GM12864 (cell line): ENCODE measurements around the gene BRAF.
"Not testable (repeated sequence)": the region's sequence is repeated elsewhere in the genome, so short reads cannot be mapped to it uniquely, and the experiment has no call there.

ENCODE experiments used
- DNase-seq: peaks from one replicate; pipeline ENCODE4 v3.0.0-alpha.2; 2011; ENCODE audit warnings: low read depth
- H3K4me3 ChIP-seq: 2 replicates; pipeline ENCODE4 v1.5.1; 2011; ENCODE audit warnings: mild to moderate bottlenecking, low read depth, low read length, control low read depth
- CTCF ChIP-seq: IDR thresholded peaks from 2 replicates; pipeline ENCODE4 v1.5.1; 2011; ENCODE audit warnings: low read depth, mild to moderate bottlenecking, moderate library complexity, low read length, control low read depth, inconsistent platforms; ENCODE audit errors: missing control alignments

BRAF gene

GRCh38 chr7:140696024-140696679 lies 228.6 kb downstream of the BRAF start:
- TF ChIP-seq CTCF: no peak
- H3K4me3 ChIP-seq: peak overlapping the region; percentile 94
- peak; percentile 56 for DNase-seq

- H3K4me3 ChIP-seq: no peak overlapping the region
- DNase-seq: no peak
- TF ChIP-seq CTCF: no peak
Observed at GRCh38 chr7:140695381-140695780, 229.3 kb downstream of the BRAF start.

GRCh38 chr7:140694592-140694991 lies 230.1 kb downstream of the BRAF start:
- no peak for DNase-seq
- no peak overlapping the region for H3K4me3 ChIP-seq
- no peak for TF ChIP-seq CTCF

- H3K4me3 ChIP-seq, DNase-seq: not testable (repeated sequence)
Observed at GRCh38 chr7:140693849-140694248, 230.9 kb downstream of the BRAF start.

- no peak for TF ChIP-seq CTCF
- no peak overlapping the region for H3K4me3 ChIP-seq
- DNase-seq: no peak
Observed at GRCh38 chr7:140691376-140692045, 233.2 kb downstream of the BRAF start.

GRCh38 chr7:140689199-140690152 lies 235.3 kb downstream of the BRAF start:
- DNase-seq: no peak
- no peak for TF ChIP-seq CTCF
- no peak overlapping the region for H3K4me3 ChIP-seq

- no peak for DNase-seq
- TF ChIP-seq CTCF: no peak
- H3K4me3 ChIP-seq: no peak overlapping the region
Observed at GRCh38 chr7:140688341-140688740, 236.4 kb downstream of the BRAF start.
